OCI-LY3 (cell line): Measurements from ENCODE around the gene RGS16.

Source experiments
- EZH2phosphoT487 ChIP-seq: fragments of 200-600 bp; shearing (Covaris generic); IDR thresholded peaks from 2 replicates; pipeline ENCODE4 v1.6.1; 2018; ENCODE audit warnings: antibody characterized with exemption, mixed run types, low read depth
- TF ChIP-seq, protein P1 (sequence below): fragments of 200-600, 300-600 bp; sonication (generic); IDR thresholded peaks from 2 replicates; pipeline ENCODE4 v1.5.1; 2014; ENCODE audit warnings: antibody characterized with exemption, low read length, low read depth

DNA sequence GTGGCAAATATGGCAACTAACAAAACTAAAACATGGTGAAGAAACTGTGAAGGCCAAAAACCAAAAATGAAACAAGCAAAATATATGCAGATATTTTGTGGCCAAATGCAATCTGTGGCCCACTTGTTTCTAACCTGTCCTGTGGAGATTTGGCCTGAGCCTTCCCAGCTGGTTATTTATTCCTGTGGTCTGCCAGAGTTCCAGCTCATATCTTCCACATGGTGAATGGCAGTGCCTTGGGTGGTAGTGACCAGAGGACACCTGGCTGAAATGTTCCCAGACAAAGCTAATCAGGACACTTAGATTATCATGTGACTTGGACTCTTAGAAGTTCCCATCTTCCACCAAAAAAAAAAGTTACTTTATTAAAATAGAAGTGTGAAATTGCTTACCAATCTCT lies 54.8 kb downstream of the RGS16 start:
- TF ChIP-seq, protein P1, sequence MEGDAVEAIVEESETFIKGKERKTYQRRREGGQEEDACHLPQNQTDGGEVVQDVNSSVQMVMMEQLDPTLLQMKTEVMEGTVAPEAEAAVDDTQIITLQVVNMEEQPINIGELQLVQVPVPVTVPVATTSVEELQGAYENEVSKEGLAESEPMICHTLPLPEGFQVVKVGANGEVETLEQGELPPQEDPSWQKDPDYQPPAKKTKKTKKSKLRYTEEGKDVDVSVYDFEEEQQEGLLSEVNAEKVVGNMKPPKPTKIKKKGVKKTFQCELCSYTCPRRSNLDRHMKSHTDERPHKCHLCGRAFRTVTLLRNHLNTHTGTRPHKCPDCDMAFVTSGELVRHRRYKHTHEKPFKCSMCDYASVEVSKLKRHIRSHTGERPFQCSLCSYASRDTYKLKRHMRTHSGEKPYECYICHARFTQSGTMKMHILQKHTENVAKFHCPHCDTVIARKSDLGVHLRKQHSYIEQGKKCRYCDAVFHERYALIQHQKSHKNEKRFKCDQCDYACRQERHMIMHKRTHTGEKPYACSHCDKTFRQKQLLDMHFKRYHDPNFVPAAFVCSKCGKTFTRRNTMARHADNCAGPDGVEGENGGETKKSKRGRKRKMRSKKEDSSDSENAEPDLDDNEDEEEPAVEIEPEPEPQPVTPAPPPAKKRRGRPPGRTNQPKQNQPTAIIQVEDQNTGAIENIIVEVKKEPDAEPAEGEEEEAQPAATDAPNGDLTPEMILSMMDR = no peak
- no peak for TF ChIP-seq EZH2phosphoT487
